ENCODE measurements around the gene GPR84.

- TF ChIP-seq POLR2A (IDR thresholded peaks at IDR 0.05) (no peak), CTCF (IDR thresholded peaks at IDR 0.05) (no peak)
Measured at GRCh38 chr12:54349036-54349435, 15.2 kb downstream of the GPR84 start.

All from transverse colon (tissue), 3 donors.